Measurements from ENCODE around the gene TTLL3. TPM values are rescaled to one million over a fixed set of nuclear protein-coding genes. Genes with fewer than 3 reads are reported as not detected.

The TTLL3 gene
- total RNA-seq, 4 donors from 2014 or later = 42.4 to 594 (median 143) TPM

DNA sequence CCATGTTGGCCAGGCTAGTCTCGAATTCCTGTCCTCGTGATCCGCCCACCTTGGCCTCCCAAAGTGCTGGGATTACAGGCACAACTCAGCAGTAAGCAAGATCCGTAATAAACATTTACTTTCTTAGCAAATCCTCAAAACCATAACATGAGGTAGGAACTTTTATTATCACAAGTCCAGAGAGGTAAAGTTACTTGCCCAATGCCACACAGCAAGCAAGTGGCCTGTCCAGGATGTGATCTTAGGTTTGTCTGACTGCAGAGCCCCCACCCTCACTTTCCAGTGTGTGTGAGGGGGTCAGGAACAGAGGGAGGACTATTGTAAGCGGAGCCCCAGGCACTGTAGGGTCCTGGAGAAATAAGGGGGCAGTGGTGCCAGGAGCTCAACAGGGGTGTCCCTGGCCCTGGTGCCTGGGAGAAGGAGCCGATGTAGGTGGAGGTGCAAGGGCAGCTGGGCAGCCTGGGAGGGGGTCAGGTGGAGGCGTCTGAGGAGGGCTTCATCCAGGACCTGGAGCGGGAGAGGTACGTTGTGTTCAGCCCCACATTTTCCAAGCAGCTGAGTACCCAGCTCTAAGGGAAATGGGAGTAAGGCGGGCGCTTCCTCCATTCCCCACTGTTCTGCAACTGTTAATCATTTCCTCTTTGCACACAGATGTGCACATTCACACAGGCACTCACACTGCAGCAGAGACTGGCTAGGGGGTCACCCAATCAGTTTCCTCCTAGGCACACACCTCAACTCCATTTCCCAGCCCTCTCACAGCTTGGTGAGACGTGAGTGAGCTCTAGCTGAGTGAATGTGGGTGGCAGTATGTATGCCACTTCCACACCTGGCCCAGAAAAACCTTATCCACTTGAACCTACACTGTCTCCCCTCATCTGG is 27.9 kb downstream of the TTLL3 start:
- TF ChIP-seq, protein P1, sequence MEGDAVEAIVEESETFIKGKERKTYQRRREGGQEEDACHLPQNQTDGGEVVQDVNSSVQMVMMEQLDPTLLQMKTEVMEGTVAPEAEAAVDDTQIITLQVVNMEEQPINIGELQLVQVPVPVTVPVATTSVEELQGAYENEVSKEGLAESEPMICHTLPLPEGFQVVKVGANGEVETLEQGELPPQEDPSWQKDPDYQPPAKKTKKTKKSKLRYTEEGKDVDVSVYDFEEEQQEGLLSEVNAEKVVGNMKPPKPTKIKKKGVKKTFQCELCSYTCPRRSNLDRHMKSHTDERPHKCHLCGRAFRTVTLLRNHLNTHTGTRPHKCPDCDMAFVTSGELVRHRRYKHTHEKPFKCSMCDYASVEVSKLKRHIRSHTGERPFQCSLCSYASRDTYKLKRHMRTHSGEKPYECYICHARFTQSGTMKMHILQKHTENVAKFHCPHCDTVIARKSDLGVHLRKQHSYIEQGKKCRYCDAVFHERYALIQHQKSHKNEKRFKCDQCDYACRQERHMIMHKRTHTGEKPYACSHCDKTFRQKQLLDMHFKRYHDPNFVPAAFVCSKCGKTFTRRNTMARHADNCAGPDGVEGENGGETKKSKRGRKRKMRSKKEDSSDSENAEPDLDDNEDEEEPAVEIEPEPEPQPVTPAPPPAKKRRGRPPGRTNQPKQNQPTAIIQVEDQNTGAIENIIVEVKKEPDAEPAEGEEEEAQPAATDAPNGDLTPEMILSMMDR (IDR thresholded peaks at IDR 0.05) = no peak
- TF ChIP-seq POLR2A (IDR thresholded peaks at IDR 0.05) = no peak
- Histone ChIP-seq H3K4me3 (no peak overlapping the region), H3K9me3 (no peaks in the 10 kb centered on the region), H3K36me3 (peaks cover 0 to 75% (median 0%) of the 10 kb centered on the region in 3 donors), H3K27me3 (no peaks in the 10 kb centered on the region), H3K4me1 (peaks cover 0 to 4% (median 0%) of the 10 kb centered on the region in 4 donors), H3K27ac (no peak overlapping the region)
- DNase-seq = no peak

DNA sequence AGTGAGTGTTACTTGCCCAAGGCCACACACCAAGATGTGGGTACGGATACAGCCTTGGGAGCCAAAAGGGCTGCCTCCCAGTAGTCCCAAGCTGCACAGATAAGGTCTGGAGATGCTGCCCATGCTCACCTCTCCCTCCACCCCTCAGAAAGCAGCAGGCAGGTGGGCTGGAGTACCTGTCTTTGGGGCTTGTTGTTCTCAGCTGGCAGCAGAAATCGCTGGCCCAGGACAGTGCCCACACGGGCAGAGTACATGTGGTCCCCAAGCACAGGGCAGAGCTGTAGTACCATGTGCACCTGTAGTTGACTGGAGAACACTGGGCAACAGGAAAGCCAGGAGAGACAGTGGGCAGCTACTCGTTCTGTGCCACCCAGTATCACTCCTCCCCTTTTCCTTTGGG is 28.8 kb downstream of the TTLL3 start:
- peaks cover 0 to 8% (median 0%) of the 10 kb centered on the region in 4 donors for H3K4me1 ChIP-seq
- H3K36me3 ChIP-seq = peaks cover 0 to 67% (median 0%) of the 10 kb centered on the region in 3 donors
- TF ChIP-seq, protein P1 (IDR thresholded peaks at IDR 0.05) = no peak
- TF ChIP-seq POLR2A (IDR thresholded peaks at IDR 0.05) = no peak
- no peak overlapping the region for H3K4me3 ChIP-seq
- no peaks in the 10 kb centered on the region for H3K9me3 ChIP-seq
- H3K27me3 ChIP-seq = no peaks in the 10 kb centered on the region
- DNase-seq = peak in 1 of 3 donors; percentile 14
- no peak overlapping the region for H3K27ac ChIP-seq

DNA sequence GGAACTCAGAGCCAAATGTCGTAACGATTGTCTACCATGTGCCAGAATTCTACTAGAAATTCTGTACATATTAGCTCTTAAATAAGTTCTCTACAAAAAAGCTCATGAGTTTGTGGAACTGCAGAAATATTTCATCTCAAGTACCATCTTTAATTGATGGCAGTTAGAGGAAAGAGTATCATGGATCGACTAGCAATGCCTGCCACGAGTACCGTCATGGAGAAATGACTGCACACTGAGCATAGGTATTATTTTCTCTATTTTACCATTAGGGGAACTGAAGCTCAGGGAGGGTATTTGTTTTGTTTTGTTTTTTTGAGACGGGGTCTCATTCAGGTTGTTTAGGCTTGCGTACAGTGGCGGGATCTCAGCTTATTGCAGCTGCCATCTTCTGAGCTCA is 31.0 kb downstream of the TTLL3 start:
- no peak overlapping the region for H3K27ac ChIP-seq
- peaks cover 0 to 47% (median 0%) of the 10 kb centered on the region in 3 donors for H3K36me3 ChIP-seq
- TF ChIP-seq, protein P1 (IDR thresholded peaks at IDR 0.05) = no peak
- no peak for TF ChIP-seq POLR2A (IDR thresholded peaks at IDR 0.05)
- H3K27me3 ChIP-seq = no peaks in the 10 kb centered on the region
- peaks cover 0 to 8% (median 0%) of the 10 kb centered on the region in 4 donors for H3K4me1 ChIP-seq
- H3K9me3 ChIP-seq = no peaks in the 10 kb centered on the region
- H3K4me3 ChIP-seq = no peak overlapping the region
- no peak for DNase-seq

DNA sequence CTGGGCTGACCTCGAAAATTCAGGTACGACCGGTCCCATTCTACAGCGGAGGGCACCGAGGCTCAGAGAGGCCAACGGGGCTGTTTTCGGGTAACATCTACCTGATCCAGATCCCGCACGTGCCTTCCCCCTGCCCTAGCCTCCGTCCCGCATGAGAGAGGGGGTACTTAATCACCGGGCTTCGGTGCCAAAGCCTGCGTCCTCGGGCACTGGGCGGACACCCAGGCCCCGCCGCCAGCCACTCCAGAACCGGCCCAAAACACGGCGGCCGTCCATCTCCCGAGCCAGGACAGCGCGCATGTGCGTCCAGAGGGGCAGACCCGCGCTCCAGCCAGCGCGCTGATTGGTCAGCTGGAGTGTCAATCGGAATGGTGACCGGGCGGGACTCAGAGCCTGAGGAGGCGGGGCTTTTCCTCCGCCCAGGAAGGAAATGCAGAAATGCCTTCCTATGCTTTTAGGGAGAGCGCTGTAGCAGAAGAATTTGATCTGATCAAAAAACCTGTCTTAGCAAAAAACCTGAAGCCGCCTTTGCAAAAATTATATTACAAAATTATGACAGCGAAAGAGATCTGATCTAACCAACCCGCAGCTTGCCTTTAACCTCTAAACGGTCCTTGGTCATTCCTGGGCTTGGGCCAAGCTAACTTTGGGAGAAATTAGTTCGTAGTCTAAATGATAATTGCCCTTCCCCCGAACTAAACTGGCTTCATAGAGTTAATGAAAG is 33.8 kb downstream of the TTLL3 start, which contains the start of gene RPUSD3:
RPUSD3 (minus strand) TSS at position 294 of the 724 bp plus-strand sequence; CDS start at position 276, 18 bp downstream.
- Histone ChIP-seq H3K9me3 (no peaks in the 10 kb centered on the region), H3K4me1 (peaks cover 0 to 8% (median 0%) of the 10 kb centered on the region in 4 donors), H3K4me3 (peak within 1 kb of the TSS; percentile 57 to 80 (median 70)), H3K27me3 (no peaks in the 10 kb centered on the region), H3K27ac (peak within 1 kb of the TSS; percentile 61 to 81 (median 78)), H3K36me3 (peaks cover 0 to 32% (median 0%) of the 10 kb centered on the region in 3 donors)
- TF ChIP-seq, protein P1 (IDR thresholded peaks at IDR 0.05) = no peak
- peak; percentile 36 to 54 for TF ChIP-seq POLR2A (IDR thresholded peaks at IDR 0.05)
- peak; percentile 97 to 99 (median 99) for DNase-seq

DNA sequence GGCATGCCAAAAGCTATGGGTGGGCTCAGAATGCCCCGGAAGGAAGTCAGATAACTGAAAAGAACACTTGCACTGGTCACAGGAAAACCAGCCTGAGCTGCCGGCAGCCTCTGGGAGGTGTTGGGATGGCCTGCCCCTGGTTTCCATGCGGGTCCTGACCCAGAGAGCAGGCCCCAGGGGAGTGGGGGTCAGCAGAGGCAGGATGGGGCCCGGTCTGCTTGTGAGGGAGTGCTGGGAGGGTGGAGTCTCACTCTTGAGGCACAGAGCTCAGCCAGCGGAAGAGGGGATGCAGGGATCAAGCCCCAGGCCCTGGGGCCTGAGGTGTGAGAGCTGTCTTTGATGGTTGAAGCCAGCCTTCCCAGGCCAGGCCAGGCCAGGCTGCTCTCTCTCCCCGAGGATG is 36.2 kb downstream of the TTLL3 start:
- no peaks in the 10 kb centered on the region for H3K27me3 ChIP-seq
- TF ChIP-seq, protein P1 (IDR thresholded peaks at IDR 0.05) = no peak
- TF ChIP-seq POLR2A (IDR thresholded peaks at IDR 0.05) = no peak

More for the DNA sequence above, 36.2 kb downstream of the TTLL3 start:
- Histone ChIP-seq H3K4me3 (no peak overlapping the region), H3K27ac (no peak overlapping the region), H3K9me3 (no peaks in the 10 kb centered on the region), H3K4me1 (peaks cover 0 to 8% (median 0%) of the 10 kb centered on the region in 4 donors), H3K36me3 (peaks cover 0 to 9% (median 0%) of the 10 kb centered on the region in 3 donors)
- DNase-seq = no peak

Data from Peyer's patch (tissue), 4 donors.